Kidney epithelial cell (primary cell): ENCODE results near the gene ATP13A1. TPM values are rescaled to one million over a fixed set of nuclear protein-coding genes. Genes with fewer than 3 reads are reported as not detected.
"Not testable (repeated sequence)": the region's sequence is repeated elsewhere in the genome, so short reads cannot be mapped to it uniquely, and the experiment has no call there.

Source experiments
- DNase-seq: peaks from one replicate; pipeline ENCODE4 v3.0.0-alpha.2; 2010; ENCODE audit warnings: low read depth
- H3K27me3 ChIP-seq: 2 replicates; pipeline ENCODE4 v1.6.0; 2011; ENCODE audit warnings: low read length; ENCODE audit not compliant: control insufficient read depth, insufficient read depth
- H3K36me3 ChIP-seq: 2 replicates; pipeline ENCODE4 v1.5.1; 2011; ENCODE audit warnings: low read length; ENCODE audit not compliant: control insufficient read depth, insufficient read depth
- H3K4me3 ChIP-seq: 2 replicates; pipeline ENCODE4 v1.5.1; 2011; ENCODE audit warnings: low read depth, mild to moderate bottlenecking, control low read depth, low read length
- total RNA-seq: library from RNA; depleted of rRNA; stranded (reverse); fragments of >200 nt; gene quantifications from 2 replicates; pipeline ENCODE4 v1.2.3, GENCODE V29; 2015
- TF ChIP-seq, protein P1 (sequence below): IDR thresholded peaks from 2 replicates; pipeline ENCODE4 v1.5.1; 2011; ENCODE audit warnings: mild to moderate bottlenecking, moderate library complexity, low read length, control low read depth, inconsistent platforms; ENCODE audit not compliant: insufficient read depth, poor library complexity, severe bottlenecking

ATP13A1 gene
- total RNA-seq, 1 donor from 2014 or later = 76.9 TPM

- TF ChIP-seq, protein P1, sequence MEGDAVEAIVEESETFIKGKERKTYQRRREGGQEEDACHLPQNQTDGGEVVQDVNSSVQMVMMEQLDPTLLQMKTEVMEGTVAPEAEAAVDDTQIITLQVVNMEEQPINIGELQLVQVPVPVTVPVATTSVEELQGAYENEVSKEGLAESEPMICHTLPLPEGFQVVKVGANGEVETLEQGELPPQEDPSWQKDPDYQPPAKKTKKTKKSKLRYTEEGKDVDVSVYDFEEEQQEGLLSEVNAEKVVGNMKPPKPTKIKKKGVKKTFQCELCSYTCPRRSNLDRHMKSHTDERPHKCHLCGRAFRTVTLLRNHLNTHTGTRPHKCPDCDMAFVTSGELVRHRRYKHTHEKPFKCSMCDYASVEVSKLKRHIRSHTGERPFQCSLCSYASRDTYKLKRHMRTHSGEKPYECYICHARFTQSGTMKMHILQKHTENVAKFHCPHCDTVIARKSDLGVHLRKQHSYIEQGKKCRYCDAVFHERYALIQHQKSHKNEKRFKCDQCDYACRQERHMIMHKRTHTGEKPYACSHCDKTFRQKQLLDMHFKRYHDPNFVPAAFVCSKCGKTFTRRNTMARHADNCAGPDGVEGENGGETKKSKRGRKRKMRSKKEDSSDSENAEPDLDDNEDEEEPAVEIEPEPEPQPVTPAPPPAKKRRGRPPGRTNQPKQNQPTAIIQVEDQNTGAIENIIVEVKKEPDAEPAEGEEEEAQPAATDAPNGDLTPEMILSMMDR = no peak
- DNase-seq = no peak
- no peaks in the 10 kb centered on the region for H3K36me3 ChIP-seq
- H3K27me3 ChIP-seq = no peaks in the 10 kb centered on the region
- no peak overlapping the region for H3K4me3 ChIP-seq
Measured at GRCh38 chr19:19600793-19601330, 62.6 kb downstream of the ATP13A1 start.

- H3K27me3 ChIP-seq, H3K36me3 ChIP-seq, H3K4me3 ChIP-seq, DNase-seq: not testable (repeated sequence)
Measured at GRCh38 chr19:19598728-19599451, 64.6 kb downstream of the ATP13A1 start.

DNA sequence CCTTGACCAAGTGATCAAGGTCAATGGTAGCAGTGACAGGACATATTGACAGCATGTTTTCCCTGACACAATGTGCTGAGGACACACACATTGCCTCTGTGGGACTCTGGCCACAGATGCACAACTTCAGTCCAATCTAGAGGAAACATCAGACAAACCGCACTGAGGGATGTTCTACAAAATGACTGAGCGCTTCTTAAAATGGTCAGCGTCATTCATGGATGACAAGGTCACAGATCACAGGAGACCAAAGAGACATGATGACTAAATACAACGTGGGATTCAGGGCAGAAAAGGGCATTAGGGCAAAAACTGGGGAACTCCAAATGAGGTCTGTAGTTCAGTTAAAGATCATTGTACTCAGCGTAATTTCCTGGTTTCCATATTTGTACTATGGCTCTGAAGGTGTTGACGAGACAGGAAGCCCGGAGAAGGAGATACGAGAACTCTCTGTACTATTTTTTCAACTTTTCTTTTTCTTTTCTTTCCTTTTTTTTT lies 65.6 kb downstream of the ATP13A1 start:
- H3K27me3 ChIP-seq = no peaks in the 10 kb centered on the region
- no peak for DNase-seq
- TF ChIP-seq, protein P1 = no peak
- H3K4me3 ChIP-seq = no peak overlapping the region
- H3K36me3 ChIP-seq = no peaks in the 10 kb centered on the region

Other genes starting within 250 kb of the ATP13A1 start
- gene TSSK6, start 148.1 kb downstream of the ATP13A1 start, total RNA-seq = 3.4 and 6.4 TPM in 2 replicates
- 58.8 and 127 TPM in 2 replicates for gene NDUFA13, start 147.5 kb downstream of the ATP13A1 start, total RNA-seq
- 2.1 and 4.3 TPM in 2 replicates for gene YJEFN3, start 134.8 kb downstream of the ATP13A1 start, total RNA-seq
- 0.07 TPM in 1 of 2 replicates, not detected in the other for gene CILP2, start 125.4 kb downstream of the ATP13A1 start, total RNA-seq
- 0.41 and 1.7 TPM in 2 replicates for gene PBX4, start 45.0 kb downstream of the ATP13A1 start, total RNA-seq
- gene LPAR2, start 35.5 kb downstream of the ATP13A1 start, total RNA-seq = 19.2 and 30.5 TPM in 2 replicates
- gene GMIP, start 20.0 kb downstream of the ATP13A1 start, total RNA-seq = 6.3 and 18.3 TPM in 2 replicates
- 4.9 and 5.3 TPM in 2 replicates for gene ZNF101, start 5.2 kb upstream of the ATP13A1 start, total RNA-seq
- gene ZNF14, start 69.4 kb upstream of the ATP13A1 start, total RNA-seq = 2.7 and 4.0 TPM in 2 replicates
- gene ZNF506, start 158.1 kb upstream of the ATP13A1 start, total RNA-seq = 16.9 and 19.5 TPM in 2 replicates
- 8.4 and 12.1 TPM in 2 replicates for gene ZNF253, start 202.2 kb upstream of the ATP13A1 start, total RNA-seq
- 4.9 and 9.2 TPM in 2 replicates for gene ZNF93, start 237.3 kb upstream of the ATP13A1 start, total RNA-seq